GM06990 (cell line): ENCODE data around the gene WNT6.

ENCODE experiments used
- DNase-seq: peaks from one replicate; pipeline ENCODE4 v3.0.0-alpha.2; 2011; ENCODE audit not compliant: insufficient read length; ENCODE audit errors: extremely low read depth
- H3K27me3 ChIP-seq: replicated peaks from 2 replicates; pipeline ENCODE4 v1.6.0; 2011; ENCODE audit warnings: low read length; ENCODE audit not compliant: control insufficient read depth, insufficient read depth
- H3K36me3 ChIP-seq: 2 replicates; pipeline ENCODE4 v1.5.1; 2011; ENCODE audit warnings: low read length; ENCODE audit not compliant: control insufficient read depth, insufficient read depth
- H3K4me3 ChIP-seq: replicated peaks from 2 replicates; pipeline ENCODE4 v1.5.1; 2011; ENCODE audit warnings: low read depth, mild to moderate bottlenecking, control low read depth, low read length
- TF ChIP-seq, protein P1 (sequence below): IDR thresholded peaks from 2 replicates; pipeline ENCODE4 v1.5.1; 2011; ENCODE audit warnings: low read length, control low read depth, mild to moderate bottlenecking, inconsistent platforms; ENCODE audit not compliant: insufficient read depth, poor library complexity, severe bottlenecking

Gene WNT6

DNA sequence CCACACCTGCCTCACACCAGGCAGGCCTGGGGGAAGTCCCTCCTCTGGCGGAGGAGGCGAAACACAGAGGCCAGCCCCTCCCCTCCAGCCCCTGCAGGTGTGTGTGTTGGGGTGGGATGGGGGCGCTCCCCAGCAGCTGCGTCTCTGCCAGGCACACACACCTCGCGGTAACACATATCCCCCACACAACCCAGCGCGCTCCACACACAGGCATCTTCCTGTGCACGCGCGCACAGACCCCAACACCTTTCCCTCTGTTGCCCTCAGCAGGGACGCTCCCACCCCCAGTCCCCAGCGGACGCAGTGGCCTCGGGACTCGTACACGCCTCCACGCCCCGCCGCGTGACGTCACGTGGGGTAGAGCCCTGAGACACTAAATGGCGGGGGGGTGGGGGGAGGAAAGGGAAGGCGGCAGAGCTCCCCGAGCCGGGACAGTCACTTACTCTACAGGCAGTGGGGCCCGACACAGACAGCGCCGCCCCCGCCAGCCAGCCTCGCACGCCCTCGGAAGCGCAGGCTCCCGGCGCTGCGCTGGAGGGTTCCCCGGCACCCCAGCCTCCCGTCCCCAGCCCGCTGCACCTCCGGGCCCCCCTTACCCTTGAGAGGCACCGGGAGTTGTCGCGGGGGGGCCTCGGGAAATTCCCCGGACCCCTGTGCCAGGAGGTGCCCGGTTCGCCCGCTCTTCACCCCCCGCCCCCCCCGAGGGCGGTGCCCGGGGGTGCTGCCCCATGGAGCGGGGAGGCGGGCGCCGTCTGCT is 20.7 kb downstream of the WNT6 start, which contains the start of gene WNT10A:
Gene WNT10A, plus strand, starts transcription at position 751 of the 757 bp plus-strand sequence. CDS start 144 bp downstream, outside the sequence.
- Histone ChIP-seq H3K4me3 (peak within 1 kb of the TSS; percentile 65), H3K27me3 (no peaks in the 10 kb centered on the region), H3K36me3 (no peaks in the 10 kb centered on the region)
- TF ChIP-seq, protein P1, sequence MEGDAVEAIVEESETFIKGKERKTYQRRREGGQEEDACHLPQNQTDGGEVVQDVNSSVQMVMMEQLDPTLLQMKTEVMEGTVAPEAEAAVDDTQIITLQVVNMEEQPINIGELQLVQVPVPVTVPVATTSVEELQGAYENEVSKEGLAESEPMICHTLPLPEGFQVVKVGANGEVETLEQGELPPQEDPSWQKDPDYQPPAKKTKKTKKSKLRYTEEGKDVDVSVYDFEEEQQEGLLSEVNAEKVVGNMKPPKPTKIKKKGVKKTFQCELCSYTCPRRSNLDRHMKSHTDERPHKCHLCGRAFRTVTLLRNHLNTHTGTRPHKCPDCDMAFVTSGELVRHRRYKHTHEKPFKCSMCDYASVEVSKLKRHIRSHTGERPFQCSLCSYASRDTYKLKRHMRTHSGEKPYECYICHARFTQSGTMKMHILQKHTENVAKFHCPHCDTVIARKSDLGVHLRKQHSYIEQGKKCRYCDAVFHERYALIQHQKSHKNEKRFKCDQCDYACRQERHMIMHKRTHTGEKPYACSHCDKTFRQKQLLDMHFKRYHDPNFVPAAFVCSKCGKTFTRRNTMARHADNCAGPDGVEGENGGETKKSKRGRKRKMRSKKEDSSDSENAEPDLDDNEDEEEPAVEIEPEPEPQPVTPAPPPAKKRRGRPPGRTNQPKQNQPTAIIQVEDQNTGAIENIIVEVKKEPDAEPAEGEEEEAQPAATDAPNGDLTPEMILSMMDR: no peak
- DNase-seq: peak; percentile 90

DNA sequence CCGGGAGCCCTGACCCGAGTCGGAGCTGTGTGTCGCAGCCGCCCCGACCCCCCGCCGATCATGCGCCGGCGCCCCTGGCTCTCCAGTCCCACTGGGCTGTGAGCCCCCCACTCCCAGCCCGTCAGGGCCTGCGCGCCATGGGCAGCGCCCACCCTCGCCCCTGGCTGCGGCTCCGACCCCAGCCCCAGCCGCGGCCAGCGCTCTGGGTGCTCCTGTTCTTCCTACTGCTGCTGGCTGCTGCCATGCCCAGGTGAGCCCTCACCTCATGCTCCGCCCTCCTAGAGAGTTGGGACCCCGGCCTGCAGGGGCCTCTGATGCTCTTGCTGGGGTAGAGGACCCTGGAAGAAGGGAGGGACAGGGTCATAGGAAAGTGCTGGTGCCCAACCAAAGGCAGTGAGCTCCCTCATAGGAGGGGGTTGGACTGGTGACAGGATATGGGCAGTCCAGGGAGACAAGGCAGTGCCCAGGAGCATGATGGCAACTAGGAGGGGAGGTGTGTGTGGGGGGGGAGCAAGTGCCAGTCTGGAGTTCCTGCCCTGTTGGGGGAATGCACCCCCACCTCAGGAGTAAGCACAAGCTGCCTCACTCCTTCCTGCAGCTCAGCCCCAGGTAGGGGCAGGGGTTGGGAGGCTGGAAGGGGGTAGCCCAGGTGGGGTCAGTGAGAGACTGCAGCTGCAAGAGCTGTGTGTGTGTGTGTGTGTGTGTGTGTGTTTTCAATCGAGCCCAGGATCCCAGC is 21.4 kb downstream of the WNT6 start:
- Histone ChIP-seq H3K4me3 (peak overlapping the region; percentile 65), H3K27me3 (no peaks in the 10 kb centered on the region), H3K36me3 (no peaks in the 10 kb centered on the region)
- no peak for DNase-seq
- TF ChIP-seq, protein P1: no peak

DNA sequence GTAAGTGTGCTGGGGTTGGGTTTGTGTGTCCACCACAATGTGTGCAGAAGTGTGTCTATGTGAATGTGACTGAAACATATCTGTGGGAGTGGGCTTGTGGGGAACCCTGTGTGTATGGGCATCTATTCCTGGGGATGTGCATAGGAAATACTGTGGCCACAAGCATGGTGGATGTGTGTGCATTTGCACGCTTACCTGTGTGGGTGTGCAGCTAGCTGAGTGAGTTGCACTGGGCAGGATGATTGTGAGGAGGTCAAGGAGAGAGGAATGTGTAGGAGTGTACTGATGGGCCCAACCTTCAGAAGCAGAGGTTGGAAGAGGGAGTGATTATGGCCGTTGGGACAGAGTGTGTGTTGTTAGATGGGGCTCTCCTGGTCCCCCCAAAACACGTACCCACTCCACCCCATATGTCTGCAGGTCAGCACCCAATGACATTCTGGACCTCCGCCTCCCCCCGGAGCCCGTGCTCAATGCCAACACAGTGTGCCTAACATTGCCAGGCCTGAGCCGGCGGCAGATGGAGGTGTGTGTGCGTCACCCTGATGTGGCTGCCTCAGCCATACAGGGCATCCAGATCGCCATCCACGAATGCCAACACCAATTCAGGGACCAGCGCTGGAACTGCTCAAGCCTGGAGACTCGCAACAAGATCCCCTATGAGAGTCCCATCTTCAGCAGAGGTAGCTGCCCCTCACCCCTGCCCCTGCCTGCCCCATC is 22.3 kb downstream of the WNT6 start:
- H3K27me3 ChIP-seq: no peaks in the 10 kb centered on the region
- H3K36me3 ChIP-seq: no peaks in the 10 kb centered on the region
- no peak for DNase-seq
- TF ChIP-seq, protein P1: no peak
- peak overlapping the region; percentile 65 for H3K4me3 ChIP-seq

DNA sequence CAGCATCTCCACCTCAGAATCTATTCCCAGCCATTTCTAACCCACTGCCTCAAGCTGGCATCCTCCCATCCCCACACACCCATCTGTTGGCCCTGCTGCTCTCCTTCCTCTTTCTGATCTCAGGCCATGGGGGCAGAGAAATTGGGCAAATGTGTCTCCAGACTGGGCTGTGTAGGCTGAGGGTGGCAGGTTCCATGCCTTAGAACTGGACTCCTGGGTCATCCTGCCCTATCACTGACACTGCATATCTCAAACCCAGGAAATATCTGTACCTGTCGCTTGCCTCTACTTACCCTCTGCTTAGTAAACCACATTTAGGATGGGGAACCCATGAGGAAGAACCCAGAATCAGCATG is 22.8 kb downstream of the WNT6 start:
- no peak for DNase-seq
- TF ChIP-seq, protein P1: no peak
- no peak overlapping the region for H3K4me3 ChIP-seq
- H3K36me3 ChIP-seq: no peaks in the 10 kb centered on the region
- H3K27me3 ChIP-seq: no peaks in the 10 kb centered on the region

DNA sequence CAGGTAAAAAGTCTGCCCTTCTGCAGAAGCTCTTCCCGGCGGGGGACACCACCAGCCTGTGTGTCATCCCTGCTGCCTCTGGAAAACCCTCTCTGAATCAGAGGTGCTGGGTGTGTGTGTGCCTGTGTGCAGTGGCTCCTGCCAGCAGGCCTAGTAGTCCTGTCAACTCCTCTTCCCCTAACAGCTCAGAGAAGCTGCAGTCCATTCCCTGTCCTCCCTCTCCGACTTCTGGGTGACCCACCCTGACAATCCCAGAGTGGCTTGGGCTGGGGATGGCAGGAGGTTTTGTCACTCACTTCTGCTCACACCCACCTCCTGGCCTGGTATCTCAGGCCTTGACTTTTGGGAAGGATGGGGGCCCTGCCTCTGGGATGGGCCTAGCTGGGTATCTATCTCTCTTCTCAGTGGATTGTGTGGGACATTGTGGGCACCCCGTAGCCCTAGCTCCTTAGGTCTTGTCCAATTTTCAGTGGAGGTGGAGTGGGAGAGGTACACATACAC is 23.3 kb downstream of the WNT6 start:
- no peaks in the 10 kb centered on the region for H3K27me3 ChIP-seq
- TF ChIP-seq, protein P1: no peak
- peak overlapping the region; percentile 23; the same call in 1 of the 2 replicates for H3K4me3 ChIP-seq
- no peak for DNase-seq
- no peaks in the 10 kb centered on the region for H3K36me3 ChIP-seq
